GM12865 (cell line): ENCODE data around the gene CYP4F2.
A peak's percentile ranks its signal among the peaks of the same experiment; 100 is the strongest.
"Not testable (repeated sequence)": the region's sequence is repeated elsewhere in the genome, so short reads cannot be mapped to it uniquely, and the experiment has no call there.

Experiments used
- DNase-seq: peaks from one replicate; pipeline ENCODE4 v3.0.0; 2010; ENCODE audit warnings: low read depth
- H3K4me3 ChIP-seq: 2 replicates; pipeline ENCODE4 v1.5.1; 2011; ENCODE audit warnings: mild to moderate bottlenecking, low read depth, low read length, control low read depth
- TF ChIP-seq, protein P1 (sequence below): IDR thresholded peaks from 2 replicates; pipeline ENCODE4 v1.5.1; 2011; ENCODE audit warnings: low read length, control low read depth, low read depth, inconsistent platforms; ENCODE audit not compliant: insufficient read depth; ENCODE audit errors: missing control alignments

CYP4F2 gene

DNA sequence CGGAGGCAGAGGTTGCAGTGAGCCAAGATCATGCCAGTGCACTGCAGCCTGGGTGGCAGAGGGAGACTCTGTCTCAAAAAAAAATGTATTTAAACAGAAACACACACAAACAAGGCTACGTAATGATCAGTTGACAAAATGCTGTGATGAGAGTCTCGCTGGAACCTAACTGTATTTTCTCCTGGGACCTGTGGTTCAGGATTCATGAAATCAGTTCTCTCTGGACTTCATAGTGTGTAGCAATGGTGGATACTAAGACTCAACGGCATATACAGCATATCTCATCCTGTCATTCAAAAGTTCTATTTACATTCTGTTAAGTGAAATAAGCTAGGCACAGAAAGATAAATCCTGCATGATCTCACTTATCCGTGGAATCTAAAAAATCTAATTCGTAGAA, 37.4 kb downstream of the CYP4F2 start:
- TF ChIP-seq, protein P1, sequence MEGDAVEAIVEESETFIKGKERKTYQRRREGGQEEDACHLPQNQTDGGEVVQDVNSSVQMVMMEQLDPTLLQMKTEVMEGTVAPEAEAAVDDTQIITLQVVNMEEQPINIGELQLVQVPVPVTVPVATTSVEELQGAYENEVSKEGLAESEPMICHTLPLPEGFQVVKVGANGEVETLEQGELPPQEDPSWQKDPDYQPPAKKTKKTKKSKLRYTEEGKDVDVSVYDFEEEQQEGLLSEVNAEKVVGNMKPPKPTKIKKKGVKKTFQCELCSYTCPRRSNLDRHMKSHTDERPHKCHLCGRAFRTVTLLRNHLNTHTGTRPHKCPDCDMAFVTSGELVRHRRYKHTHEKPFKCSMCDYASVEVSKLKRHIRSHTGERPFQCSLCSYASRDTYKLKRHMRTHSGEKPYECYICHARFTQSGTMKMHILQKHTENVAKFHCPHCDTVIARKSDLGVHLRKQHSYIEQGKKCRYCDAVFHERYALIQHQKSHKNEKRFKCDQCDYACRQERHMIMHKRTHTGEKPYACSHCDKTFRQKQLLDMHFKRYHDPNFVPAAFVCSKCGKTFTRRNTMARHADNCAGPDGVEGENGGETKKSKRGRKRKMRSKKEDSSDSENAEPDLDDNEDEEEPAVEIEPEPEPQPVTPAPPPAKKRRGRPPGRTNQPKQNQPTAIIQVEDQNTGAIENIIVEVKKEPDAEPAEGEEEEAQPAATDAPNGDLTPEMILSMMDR, result no peak
- no peak for DNase-seq
- no peak overlapping the region for H3K4me3 ChIP-seq

- TF ChIP-seq, protein P1, result no peak
- H3K4me3 ChIP-seq, result no peak overlapping the region
- DNase-seq, result no peak
These were observed 38.7 kb downstream of the CYP4F2 start for GRCh38 chr19:15859187-15859586.

DNA sequence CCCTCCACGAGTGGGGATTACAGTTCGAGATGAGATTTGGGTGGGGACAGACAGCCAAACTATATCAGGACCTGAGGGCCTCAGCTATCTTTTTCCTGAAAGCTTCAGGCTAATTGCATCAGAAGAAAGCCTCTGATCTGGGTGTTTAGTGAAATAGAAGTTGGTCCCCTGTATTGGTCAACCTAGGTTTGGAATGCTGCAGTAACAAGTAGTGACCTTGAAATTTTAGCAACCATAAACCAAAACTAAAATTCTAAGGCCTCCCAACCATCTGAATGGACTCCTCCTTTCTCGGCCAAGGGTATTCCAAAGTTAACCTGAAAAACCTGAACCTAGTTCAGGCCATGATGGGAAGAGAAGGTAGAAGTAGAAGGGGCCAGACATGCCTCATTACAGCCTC, 47.5 kb downstream of the CYP4F2 start:
- no peak for DNase-seq
- TF ChIP-seq, protein P1, result no peak
- H3K4me3 ChIP-seq, result no peak overlapping the region

GRCh38 chr19:15846923-15847322, 51.0 kb downstream of the CYP4F2 start:
- TF ChIP-seq, protein P1, result no peak
- H3K4me3 ChIP-seq, result no peak overlapping the region
- DNase-seq, result no peak

GRCh38 chr19:15843894-15844222, 54.0 kb downstream of the CYP4F2 start:
- DNase-seq, H3K4me3 ChIP-seq: not testable (repeated sequence)

DNA sequence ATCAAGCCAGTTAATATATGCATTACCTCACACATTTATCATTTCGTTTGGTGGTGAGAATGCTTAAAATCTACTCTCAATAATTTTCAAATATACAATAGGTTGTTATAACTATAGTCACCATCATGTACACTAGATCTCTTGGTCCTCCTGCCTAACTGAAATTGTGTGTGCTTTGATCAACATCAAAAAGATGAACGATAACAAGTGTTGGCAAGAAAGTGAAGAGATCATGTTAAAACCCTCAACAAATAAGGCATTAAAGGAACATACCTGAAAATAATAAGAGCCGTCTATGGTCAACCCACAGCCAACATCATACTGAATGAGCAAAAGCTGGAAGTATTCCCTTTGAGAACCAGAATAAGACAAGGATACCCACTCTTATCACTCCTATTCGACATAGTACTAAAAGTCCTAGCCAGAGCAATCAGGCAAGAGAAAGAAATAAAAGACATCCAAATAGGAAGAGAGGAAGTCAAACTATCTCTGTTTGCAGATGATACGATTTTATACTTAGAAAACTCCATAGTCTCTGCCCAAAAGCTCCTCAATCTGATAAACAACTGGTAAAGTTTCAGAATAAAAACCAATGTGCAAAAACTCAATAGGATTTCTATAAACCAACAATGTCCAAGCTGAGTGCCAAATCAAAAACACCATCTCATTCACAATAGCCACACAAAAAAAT, 54.5 kb downstream of the CYP4F2 start:
- H3K4me3 ChIP-seq, result no peak overlapping the region
- no peak for DNase-seq
- TF ChIP-seq, protein P1, result no peak

- DNase-seq, result peak; percentile 9
- TF ChIP-seq, protein P1, result peak; percentile 36
- no peak overlapping the region for H3K4me3 ChIP-seq
These were observed 55.9 kb downstream of the CYP4F2 start for GRCh38 chr19:15841875-15842569.
